Measurements from ENCODE around the gene HINT3. TPM values are rescaled to one million over a fixed set of nuclear protein-coding genes. Genes with fewer than 3 reads are reported as not detected.
"Not testable (repeated sequence)": the region's sequence is repeated elsewhere in the genome, so short reads cannot be mapped to it uniquely, and the experiment has no call there.

Gene HINT3
- total RNA-seq, 4 donors from 2014 or later = 20.9 to 42.6 (median 28.9) TPM

GRCh38 chr6:126016591-126016990 is 60.0 kb downstream of the HINT3 start:
- no peak for TF ChIP-seq CTCF (IDR thresholded peaks at IDR 0.05)
- no peak for TF ChIP-seq POLR2A (IDR thresholded peaks at IDR 0.05)
- intact Hi-C loops (cut with DNase I; ENCODE audit: low total_unique reads) = no loop called here
- no peak for DNase-seq (ENCODE audit: low spot score in 2 of 2)
- no peak overlapping the region for H3K4me3 ChIP-seq (ENCODE audit: low read depth, poor library complexity, severe bottlenecking)
- 84 to 89% methylated on average over 2 of the region's 2 CpGs for WGBS, 2 donors

GRCh38 chr6:126017668-126018067 is 61.1 kb downstream of the HINT3 start:
- intact Hi-C loops (cut with DNase I; ENCODE audit: low total_unique reads) = no loop called here
- TF ChIP-seq POLR2A (IDR thresholded peaks at IDR 0.05) (no peak), CTCF (IDR thresholded peaks at IDR 0.05) (no peak)

GRCh38 chr6:126020305-126021050 is 63.9 kb downstream of the HINT3 start:
- TF ChIP-seq CTCF (IDR thresholded peaks at IDR 0.05) (no peak), POLR2A (IDR thresholded peaks at IDR 0.05) (no peak)
- DNase-seq (ENCODE audit: low spot score in 2 of 2) = no peak
- intact Hi-C loops (cut with DNase I; ENCODE audit: low total_unique reads) = no loop called here
- H3K4me3 ChIP-seq (ENCODE audit: low read depth, poor library complexity, severe bottlenecking) = no peak overlapping the region
- WGBS, 2 donors = 97 to 98% methylated on average over 5 of the region's 5 CpGs

More at GRCh38 chr6:126017668-126018067, 61.1 kb downstream of the HINT3 start:
- DNase-seq (ENCODE audit: low spot score in 2 of 2) = no peak
- H3K4me3 ChIP-seq (ENCODE audit: low read depth, poor library complexity, severe bottlenecking) = no peak overlapping the region

- H3K4me3 ChIP-seq (ENCODE audit: low read depth, poor library complexity, severe bottlenecking); DNase-seq (ENCODE audit: low spot score in 2 of 2); intact Hi-C loops (cut with DNase I; ENCODE audit: low total_unique reads): not testable (repeated sequence)
- 89 to 93% methylated on average over 3 of the region's 3 CpGs for WGBS, 2 donors
These were observed 66.9 kb downstream of the HINT3 start for GRCh38 chr6:126023474-126023873.

- WGBS, 2 donors = 93 to 95% methylated on average over 2 of the region's 2 CpGs
- DNase-seq (ENCODE audit: low spot score in 2 of 2) = no peak
- H3K4me3 ChIP-seq (ENCODE audit: low read depth, poor library complexity, severe bottlenecking) = no peak overlapping the region
- TF ChIP-seq CTCF (IDR thresholded peaks at IDR 0.05) (no peak), POLR2A (IDR thresholded peaks at IDR 0.05) (no peak)
- intact Hi-C loops (cut with DNase I; ENCODE audit: low total_unique reads) = no loop called here
These were observed 69.4 kb downstream of the HINT3 start for GRCh38 chr6:126026001-126026400.

- no peak overlapping the region for H3K4me3 ChIP-seq (ENCODE audit: low read depth, poor library complexity, severe bottlenecking)
- intact Hi-C loops (cut with DNase I; ENCODE audit: low total_unique reads) = no loop called here
- DNase-seq (ENCODE audit: low spot score in 2 of 2) = no peak
- TF ChIP-seq POLR2A (IDR thresholded peaks at IDR 0.05) (no peak), CTCF (IDR thresholded peaks at IDR 0.05) (no peak)
These were observed 71.0 kb downstream of the HINT3 start for GRCh38 chr6:126027601-126028000.

Other genes with a start within 250 kb of the HINT3 start
- 1 to 10 TPM in 2 of 4 donors, under 1 TPM in 2; 0.65 to 2.9 (median 1.5) TPM for gene HEY2, start 207.1 kb upstream of the HINT3 start, total RNA-seq
- 10 to 100 TPM in 3 of 4 donors, 1 to 10 TPM in 1; 6.8 to 14.9 (median 13.3) TPM for gene NCOA7, start 165.8 kb upstream of the HINT3 start, total RNA-seq
- gene TRMT11, start 29.8 kb downstream of the HINT3 start, total RNA-seq = 10 to 100 TPM in 2 of 4 donors, 1 to 10 TPM in 2; 8.1 to 14.0 (median 11.0) TPM